AG10803 (cell line): Measurements from ENCODE around the gene DCPS.
"Not testable (repeated sequence)": the region's sequence is repeated elsewhere in the genome, so short reads cannot be mapped to it uniquely, and the experiment has no call there.

ENCODE experiments used
- DNase-seq: peaks from one replicate; pipeline ENCODE4 v3.0.0; 2010; ENCODE audit warnings: low read depth
- H3K4me3 ChIP-seq: 2 replicates; pipeline ENCODE4 v1.5.1; 2011; ENCODE audit warnings: mild to moderate bottlenecking, low read length, control low read depth
- CTCF ChIP-seq: conservative IDR thresholded peaks from 2 replicates; pipeline ENCODE4 v1.5.1; 2011; ENCODE audit warnings: mild to moderate bottlenecking, low read length, control low read depth, inconsistent platforms

The DCPS gene

GRCh38 chr11:126308271-126308671 lies 4.4 kb downstream of the DCPS start:
- TF ChIP-seq CTCF = no peak
- DNase-seq = no peak
- H3K4me3 ChIP-seq = no peak overlapping the region

- H3K4me3 ChIP-seq, DNase-seq: not testable (repeated sequence)
These were observed 4.9 kb downstream of the DCPS start for GRCh38 chr11:126308771-126309170.

GRCh38 chr11:126310200-126310991 lies 6.5 kb downstream of the DCPS start:
- H3K4me3 ChIP-seq = no peak overlapping the region
- DNase-seq = peak; percentile 68
- TF ChIP-seq CTCF = peak; percentile 96

DNA sequence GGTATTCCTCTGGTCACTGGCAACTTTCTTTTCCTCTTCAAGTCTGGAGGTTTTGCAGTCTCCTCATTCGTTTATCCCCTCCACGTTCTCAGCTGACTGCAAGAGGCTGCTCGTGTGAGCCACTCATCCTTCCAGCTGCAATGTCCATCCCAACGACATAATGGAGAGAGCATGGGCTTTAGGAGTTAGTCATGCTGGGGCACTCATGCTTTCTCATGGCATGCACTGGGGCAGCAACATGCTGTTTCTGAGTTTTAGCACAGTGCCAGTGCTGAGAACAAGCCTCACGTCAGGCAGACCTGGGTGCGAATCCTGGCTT lies 7.1 kb downstream of the DCPS start:
- no peak for TF ChIP-seq CTCF
- H3K4me3 ChIP-seq = no peak overlapping the region
- DNase-seq = peak; percentile 25

DNA sequence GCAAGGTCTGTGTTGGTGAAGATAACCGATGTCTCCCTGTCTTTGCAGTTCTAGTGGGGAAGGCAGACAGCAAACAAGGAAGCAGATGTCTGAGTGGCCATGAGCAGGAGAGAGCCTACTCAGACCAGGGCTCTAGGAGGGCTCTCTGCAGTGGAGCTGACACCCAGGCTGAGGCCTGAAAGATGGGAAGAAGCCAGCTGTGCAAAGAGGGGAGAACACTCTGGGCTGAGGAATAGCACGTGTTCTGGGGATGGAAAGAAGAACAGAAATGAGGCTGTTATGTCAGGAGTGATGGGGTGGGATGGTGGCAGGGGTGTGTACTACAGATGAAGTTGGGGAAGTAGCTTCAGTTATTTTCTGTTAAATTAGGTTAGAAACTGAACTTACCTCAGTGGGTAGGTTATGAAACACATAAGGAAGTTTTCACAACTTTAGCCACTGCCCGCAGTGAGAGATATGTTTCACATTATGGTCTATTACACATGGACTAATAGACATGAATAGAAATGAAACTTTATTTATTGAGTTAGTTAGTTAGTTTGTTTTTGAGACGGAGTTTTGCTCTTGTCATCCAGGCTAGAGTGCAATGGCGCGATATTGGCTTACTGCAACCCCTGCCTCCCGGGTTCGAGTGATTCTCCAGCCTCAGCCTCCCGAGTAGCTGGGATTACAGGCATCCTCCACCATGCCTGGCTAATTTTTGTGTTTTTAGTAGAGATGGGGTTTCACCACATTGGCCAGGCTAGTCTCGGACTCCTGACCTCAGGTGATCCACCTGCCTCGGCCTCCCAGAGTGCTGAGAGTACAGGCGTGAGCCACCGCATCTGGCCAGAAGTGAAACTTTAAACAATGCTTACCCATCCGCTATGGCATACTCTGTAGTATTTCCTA lies 7.8 kb downstream of the DCPS start:
- no peak overlapping the region for H3K4me3 ChIP-seq
- TF ChIP-seq CTCF = 0 out of 2 replicates have a peak, but pooled peaks have one; percentile 4
- peak; percentile 47 for DNase-seq

DNA sequence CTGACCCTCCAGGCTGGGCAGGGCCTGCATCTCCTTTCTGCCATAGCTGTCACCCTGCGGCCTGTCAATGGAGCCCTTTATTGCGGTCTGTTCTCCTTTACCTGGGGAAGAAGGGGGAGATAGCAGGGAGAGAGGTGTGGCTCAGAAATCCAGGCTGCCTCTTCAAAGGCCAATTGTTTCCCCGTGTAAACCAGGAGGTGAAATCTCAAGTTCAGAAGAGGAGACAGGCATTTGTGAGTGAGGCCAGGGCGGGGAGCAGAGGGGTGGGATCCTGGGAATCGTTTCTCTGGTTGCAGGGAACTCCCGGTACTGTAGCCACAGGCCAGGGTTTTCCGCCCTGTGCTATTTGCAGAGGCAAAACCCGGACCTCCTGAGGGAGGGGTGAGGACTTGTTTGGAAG lies 9.1 kb downstream of the DCPS start:
- TF ChIP-seq CTCF = no peak
- DNase-seq = no peak
- H3K4me3 ChIP-seq = no peak overlapping the region

DNA sequence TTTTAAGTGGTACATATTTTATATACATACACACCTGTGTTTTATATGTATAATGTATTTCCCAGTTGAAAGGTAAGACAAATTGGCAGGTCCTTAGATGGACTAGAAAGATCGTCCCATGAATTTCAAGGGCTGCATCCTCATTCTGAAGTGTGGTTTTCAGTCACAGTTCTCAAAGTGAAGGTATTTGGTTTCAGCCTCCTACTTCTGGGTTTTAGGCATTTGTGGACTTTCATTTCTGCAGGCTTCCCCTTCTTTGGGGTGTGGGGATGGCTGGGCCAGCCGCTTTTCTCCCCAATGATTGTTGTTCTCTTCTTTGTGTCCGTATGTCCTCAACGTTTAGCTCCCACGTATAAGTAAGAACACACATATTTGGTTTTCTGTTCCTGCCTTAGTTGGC lies 10.0 kb downstream of the DCPS start:
- no peak for DNase-seq
- no peak for TF ChIP-seq CTCF
- no peak overlapping the region for H3K4me3 ChIP-seq
